Fibroblast of mammary gland (primary cell): ENCODE results near the gene USP48.

Experiments
- DNase-seq: peaks from one replicate; pipeline ENCODE4 v3.0.0-alpha.2; 2010; ENCODE audit warnings: low read depth
- H3K4me3 ChIP-seq: 2 replicates; pipeline ENCODE4 v1.5.1; 2011; ENCODE audit warnings: low read depth, mild to moderate bottlenecking, low read length, moderate library complexity; ENCODE audit not compliant: control insufficient read depth
- TF ChIP-seq, protein P1 (sequence below): conservative IDR thresholded peaks from 2 replicates; pipeline ENCODE4 v1.5.1; 2011; ENCODE audit warnings: low read depth, low read length, inconsistent platforms; ENCODE audit not compliant: control insufficient read depth, insufficient read depth

USP48 gene

GRCh38 chr1:21822349-21822748 is 39.4 kb upstream of the USP48 start:
- TF ChIP-seq, protein P1, sequence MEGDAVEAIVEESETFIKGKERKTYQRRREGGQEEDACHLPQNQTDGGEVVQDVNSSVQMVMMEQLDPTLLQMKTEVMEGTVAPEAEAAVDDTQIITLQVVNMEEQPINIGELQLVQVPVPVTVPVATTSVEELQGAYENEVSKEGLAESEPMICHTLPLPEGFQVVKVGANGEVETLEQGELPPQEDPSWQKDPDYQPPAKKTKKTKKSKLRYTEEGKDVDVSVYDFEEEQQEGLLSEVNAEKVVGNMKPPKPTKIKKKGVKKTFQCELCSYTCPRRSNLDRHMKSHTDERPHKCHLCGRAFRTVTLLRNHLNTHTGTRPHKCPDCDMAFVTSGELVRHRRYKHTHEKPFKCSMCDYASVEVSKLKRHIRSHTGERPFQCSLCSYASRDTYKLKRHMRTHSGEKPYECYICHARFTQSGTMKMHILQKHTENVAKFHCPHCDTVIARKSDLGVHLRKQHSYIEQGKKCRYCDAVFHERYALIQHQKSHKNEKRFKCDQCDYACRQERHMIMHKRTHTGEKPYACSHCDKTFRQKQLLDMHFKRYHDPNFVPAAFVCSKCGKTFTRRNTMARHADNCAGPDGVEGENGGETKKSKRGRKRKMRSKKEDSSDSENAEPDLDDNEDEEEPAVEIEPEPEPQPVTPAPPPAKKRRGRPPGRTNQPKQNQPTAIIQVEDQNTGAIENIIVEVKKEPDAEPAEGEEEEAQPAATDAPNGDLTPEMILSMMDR = no peak
- peak; percentile 11 for DNase-seq
- H3K4me3 ChIP-seq = no peak overlapping the region

- DNase-seq = no peak
- TF ChIP-seq, protein P1 = no peak
- H3K4me3 ChIP-seq = no peak overlapping the region
These were observed 38.6 kb upstream of the USP48 start for GRCh38 chr1:21821385-21822019.

DNA sequence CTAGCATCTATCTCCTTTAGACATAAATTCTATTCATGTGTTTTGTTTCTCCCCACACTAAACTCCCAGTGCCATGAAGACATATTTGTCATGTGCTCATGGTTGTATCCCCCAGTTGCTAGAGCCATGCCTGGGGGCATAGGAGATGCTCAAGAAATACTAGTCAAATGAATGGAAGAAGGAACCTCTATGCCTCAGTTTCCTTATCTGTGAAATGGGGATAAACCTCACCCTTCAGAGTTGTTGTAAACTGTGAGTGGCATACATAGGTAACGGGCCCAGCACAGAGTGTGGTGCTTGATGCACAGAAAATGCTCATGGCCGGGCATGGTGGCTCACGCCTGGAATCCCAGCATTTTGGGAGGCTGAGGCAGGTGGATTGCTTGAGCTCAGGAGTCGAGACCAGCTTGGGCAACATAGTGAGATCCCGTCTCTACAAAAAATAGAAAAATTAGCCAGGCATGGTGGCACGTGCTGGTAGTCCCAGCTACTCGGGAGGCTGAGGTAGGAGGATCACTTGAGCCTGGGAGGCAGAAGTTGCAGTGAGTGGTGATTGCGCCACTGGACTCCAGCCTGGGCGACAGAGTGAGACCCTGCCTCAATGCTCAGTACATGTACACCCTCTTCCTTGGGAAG is 37.8 kb upstream of the USP48 start:
- TF ChIP-seq, protein P1 = no peak
- DNase-seq = no peak
- no peak overlapping the region for H3K4me3 ChIP-seq

DNA sequence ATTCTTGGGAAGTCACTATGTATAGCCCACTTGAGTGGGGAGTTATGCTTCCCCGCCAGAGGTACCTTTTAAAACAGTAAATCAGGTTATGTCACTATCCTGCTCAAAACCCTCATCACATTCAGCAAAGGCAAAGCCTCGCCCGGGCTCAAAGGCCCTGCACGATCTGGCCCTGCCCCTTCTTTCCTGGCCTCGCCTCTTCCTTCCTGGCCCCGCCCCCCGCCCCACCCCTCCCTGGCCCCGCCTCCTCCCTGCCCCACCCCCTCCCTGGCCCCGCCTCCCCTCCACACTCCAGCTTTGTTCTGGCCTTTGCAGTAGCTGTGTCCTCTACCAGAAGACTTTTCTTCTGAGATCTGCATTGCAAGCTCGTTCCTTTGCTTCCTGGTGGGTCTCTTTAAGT is 35.7 kb upstream of the USP48 start:
- TF ChIP-seq, protein P1 = no peak
- H3K4me3 ChIP-seq = no peak overlapping the region
- DNase-seq = peak; percentile 29

DNA sequence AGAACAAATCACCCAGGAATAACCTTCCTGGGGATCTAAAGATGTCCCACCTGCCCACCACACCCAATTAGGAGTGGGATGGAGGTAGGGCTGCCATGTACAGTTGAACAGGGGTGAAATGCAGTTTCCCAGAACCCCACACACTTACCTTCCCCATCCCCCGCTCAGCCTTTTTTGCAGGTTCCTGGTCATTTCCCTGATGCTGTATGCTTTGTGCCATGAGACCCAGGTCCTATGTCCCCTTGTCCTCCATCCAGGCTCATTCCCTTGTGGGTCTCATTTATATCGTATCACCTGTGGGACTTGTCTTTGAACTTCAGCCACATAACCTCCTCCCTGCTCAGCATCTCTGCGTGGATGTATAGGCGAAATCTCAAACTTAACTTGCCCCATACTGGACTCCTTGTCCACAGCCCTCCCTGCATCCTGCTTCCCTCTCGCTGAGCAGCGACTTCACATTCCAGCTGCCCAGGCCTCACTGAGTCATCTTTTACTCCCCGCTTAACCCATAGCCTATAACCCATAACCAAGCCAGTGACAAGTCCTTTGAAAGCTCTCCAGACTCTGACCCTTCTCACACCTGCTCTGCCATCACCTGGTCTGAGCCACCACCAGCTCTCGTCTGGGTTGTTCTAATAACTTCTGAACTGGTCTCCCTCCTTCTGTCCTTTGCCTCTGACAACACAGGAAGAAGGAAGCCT is 33.8 kb upstream of the USP48 start:
- DNase-seq = peak; percentile 80
- TF ChIP-seq, protein P1 = no peak
- H3K4me3 ChIP-seq = no peak overlapping the region

DNA sequence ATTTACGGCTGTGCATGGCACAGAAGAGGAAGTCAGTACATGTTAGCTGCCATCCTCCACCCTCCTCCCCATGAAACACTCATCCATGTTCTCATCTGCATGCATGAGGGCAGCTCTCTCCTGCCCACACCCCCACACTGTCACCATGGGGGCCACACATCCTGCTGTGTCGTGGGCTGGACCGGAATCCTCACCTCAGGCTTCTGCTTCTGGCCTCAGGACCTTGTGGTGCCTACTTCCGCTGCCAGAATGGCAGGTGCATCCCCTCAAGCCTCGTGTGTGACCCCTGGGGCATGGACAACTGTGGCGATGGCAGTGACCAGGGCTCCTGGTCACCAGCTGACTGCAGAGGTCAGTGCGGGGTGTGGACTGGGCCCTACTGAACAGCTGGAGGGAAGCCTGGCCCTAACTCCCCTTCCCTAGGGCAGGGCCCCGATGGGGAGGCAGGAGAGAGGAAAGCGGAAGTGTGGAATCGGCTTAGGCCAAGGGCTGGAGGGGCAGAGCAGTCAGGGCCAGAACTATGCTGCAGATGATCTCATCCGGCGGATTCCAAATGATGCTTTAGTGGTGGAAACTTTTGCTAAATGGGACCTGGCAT is 32.9 kb upstream of the USP48 start:
- no peak for DNase-seq
- TF ChIP-seq, protein P1 = no peak
- no peak overlapping the region for H3K4me3 ChIP-seq
